MM.1S (cell line): Measurements from ENCODE around the gene ZNF283.

Experiments
- DNase-seq: peaks from one replicate; pipeline ENCODE4 v3.0.0-alpha.2; 2015
- H2AFZ ChIP-seq: fragments of 300-600 bp; sonication (generic); 2 replicates; pipeline ENCODE4 v1.6.0; 2016; ENCODE audit warnings: antibody characterized with exemption, low read length
- H3F3A ChIP-seq: fragments of 300-600 bp; sonication (generic); 2 replicates; pipeline ENCODE4 v1.6.1; 2016; ENCODE audit warnings: mild to moderate bottlenecking, antibody characterized with exemption, low read length, moderate library complexity, mixed read lengths; ENCODE audit not compliant: insufficient read depth
- H3K27ac ChIP-seq: fragments of 300-600 bp; sonication (generic); 2 replicates; pipeline ENCODE4 v1.5.1; 2016; ENCODE audit warnings: mild to moderate bottlenecking, low read length
- H3K27me3 ChIP-seq: fragments of 300-600 bp; sonication (generic); replicated peaks from 2 replicates; pipeline ENCODE4 v1.6.0; 2016; ENCODE audit warnings: low read length; ENCODE audit not compliant: insufficient read depth
- H3K36me3 ChIP-seq: fragments of 300-600 bp; sonication (generic); replicated peaks from 2 replicates; pipeline ENCODE4 v1.6.1; 2016; ENCODE audit warnings: mild to moderate bottlenecking, low read length, mixed read lengths; ENCODE audit not compliant: insufficient read depth
- H3K4me1 ChIP-seq: fragments of 300-600 bp; sonication (generic); 2 replicates; pipeline ENCODE4 v1.6.1; 2016; ENCODE audit warnings: low read length, mixed read lengths
- H3K4me2 ChIP-seq: fragments of 300-600 bp; sonication (generic); 2 replicates; pipeline ENCODE4 v1.6.0; 2016; ENCODE audit warnings: low read depth, low read length
- H3K4me3 ChIP-seq: fragments of 300-600 bp; sonication (generic); 2 replicates; pipeline ENCODE4 v1.5.1; 2016; ENCODE audit warnings: low read length, mixed read lengths
- H3K79me2 ChIP-seq: fragments of 300-600 bp; sonication (generic); 2 replicates; pipeline ENCODE4 v1.6.1; 2016; ENCODE audit warnings: mixed run types, low read length, mixed read lengths
- H3K9ac ChIP-seq: fragments of 300-600 bp; sonication (generic); 2 replicates; pipeline ENCODE4 v1.6.1; 2016; ENCODE audit warnings: low read length, mixed read lengths
- H3K9me2 ChIP-seq: fragments of 300-600 bp; sonication (generic); replicated peaks from 2 replicates; pipeline ENCODE4 v1.6.1; 2016; ENCODE audit warnings: mild to moderate bottlenecking, low read length, mixed read lengths; ENCODE audit not compliant: insufficient read depth
- H3K9me3 ChIP-seq: fragments of 300-600 bp; sonication (generic); replicated peaks from 2 replicates; pipeline ENCODE4 v1.6.1; 2016; ENCODE audit warnings: mild to moderate bottlenecking, low read length, mixed read lengths; ENCODE audit not compliant: insufficient read depth
- H4K20me1 ChIP-seq: fragments of 300-600 bp; sonication (generic); 2 replicates; pipeline ENCODE4 v1.6.1; 2016; ENCODE audit warnings: mild to moderate bottlenecking, low read length, moderate library complexity, mixed read lengths; ENCODE audit not compliant: insufficient read depth
- CTCF ChIP-seq: fragments of 300-600 bp; sonication (generic); IDR thresholded peaks from 2 replicates; pipeline ENCODE4 v1.5.1; 2016; ENCODE audit warnings: antibody characterized with exemption, low read length, mixed read lengths
- EZH2 ChIP-seq: fragments of 300-600 bp; sonication (generic); optimal IDR thresholded peaks from 2 replicates; pipeline ENCODE3; 2017; ENCODE audit warnings: low read depth, mild to moderate bottlenecking, antibody characterized with exemption, low read length, mixed read lengths
- EZH2phosphoT487 ChIP-seq: fragments of 300-600 bp; sonication (generic); IDR thresholded peaks from 2 replicates; pipeline ENCODE4 v1.6.1; 2018; ENCODE audit warnings: antibody characterized with exemption, low read length

Gene ZNF283

DNA sequence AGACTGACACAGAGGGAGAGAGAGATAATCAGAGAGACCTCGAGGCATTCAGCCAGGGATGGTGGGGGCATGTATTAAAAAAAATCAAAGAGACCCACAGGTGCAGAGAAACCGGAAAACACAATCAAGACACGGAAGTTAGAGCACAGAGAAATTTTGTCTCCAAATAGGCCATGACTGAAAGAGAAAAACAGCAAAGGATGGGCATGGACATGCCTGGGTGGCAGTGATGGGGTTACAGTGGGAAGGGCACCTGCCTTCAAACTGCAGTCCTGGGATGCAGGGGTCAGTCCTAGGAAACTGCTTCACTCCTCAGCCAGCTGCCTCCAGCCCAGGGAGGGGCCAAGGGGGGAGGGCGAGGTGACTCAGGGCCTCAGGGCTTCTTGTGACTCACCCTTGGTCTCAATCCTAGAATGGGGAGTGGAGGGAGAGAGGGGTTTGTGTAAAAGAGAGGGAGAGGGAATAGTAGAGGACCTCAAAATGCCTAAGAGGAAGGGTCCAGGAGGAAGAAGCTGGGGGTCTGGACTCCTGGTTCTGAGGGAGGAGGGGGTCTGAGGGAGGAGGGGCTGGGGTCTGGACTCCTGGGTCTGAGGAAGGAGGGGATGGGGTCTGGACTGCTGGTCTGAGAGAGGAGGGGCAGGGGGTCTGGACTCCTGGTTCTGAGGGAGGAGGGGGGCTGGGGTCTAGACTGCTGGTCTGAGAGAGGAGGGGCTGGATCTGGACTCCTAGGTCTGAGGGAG is 42.7 kb upstream of the ZNF283 start:
- Histone ChIP-seq H3K9ac (peak overlapping the region; percentile 48), H3K9me2 (no peaks in the 10 kb centered on the region), H3K9me3 (no peaks in the 10 kb centered on the region), H3K4me1 (peaks cover 16% of the 10 kb centered on the region), H3K36me3 (no peaks in the 10 kb centered on the region), H3K4me2 (peak overlapping the region; percentile 62; the same call in 1 of the 2 replicates), H3F3A (0 out of 2 replicates have a peak, but pooled peaks cover 7% of the 10 kb centered on the region), H2AFZ (peak overlapping the region; percentile 82), H3K27me3 (no peaks in the 10 kb centered on the region; the same call in 1 of the 2 replicates), H3K27ac (peak overlapping the region; percentile 60), H4K20me1 (no peaks in the 10 kb centered on the region), H3K4me3 (peak overlapping the region; percentile 6; the same call in 1 of the 2 replicates), H3K79me2 (no peaks in the 10 kb centered on the region)
- peak; percentile 37 for DNase-seq
- TF ChIP-seq EZH2phosphoT487 (no peak), CTCF (no peak), EZH2 (no peak)

DNA sequence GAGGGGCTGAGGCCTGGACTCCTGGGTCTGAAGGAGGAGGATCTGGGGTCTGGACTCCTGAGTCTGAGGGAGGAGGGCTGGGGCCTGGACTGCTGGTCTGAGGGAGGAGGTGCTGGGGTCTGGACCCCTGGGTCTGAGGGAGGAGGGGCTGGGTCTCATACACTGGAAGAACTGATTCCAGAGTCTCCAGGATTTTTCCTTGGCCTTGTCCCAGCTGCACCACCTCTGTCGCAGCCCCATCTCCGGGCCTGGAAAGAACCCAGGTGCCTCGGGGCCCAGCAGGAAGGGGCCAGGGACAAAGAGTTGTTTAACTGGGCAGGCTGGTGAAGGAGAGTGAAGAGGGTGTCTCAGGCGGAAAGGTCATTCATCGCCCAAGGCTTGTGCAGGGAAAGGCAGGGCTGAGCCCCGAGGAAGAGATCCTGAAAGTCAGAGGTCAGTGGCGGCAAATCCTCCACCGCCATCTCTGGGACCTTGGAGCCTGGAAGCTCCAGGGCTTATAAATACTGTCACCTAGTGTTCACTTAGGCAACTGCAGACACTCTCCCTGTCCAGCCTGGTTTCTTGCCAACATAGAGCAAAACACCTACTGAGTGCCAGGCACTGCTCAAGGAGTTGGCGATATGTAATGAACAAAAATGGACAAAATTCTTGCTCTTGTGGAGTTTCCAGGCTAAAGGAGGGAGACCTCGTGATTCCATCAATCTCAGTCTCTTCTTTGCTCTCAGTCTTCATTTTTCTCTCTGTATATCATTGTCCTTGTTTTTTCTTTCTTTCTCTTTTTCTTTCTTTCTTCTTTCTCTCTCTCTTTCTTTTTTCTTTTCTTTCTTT is 41.9 kb upstream of the ZNF283 start:
- Histone ChIP-seq H3K9ac (peak overlapping the region; percentile 48), H3K27ac (peak overlapping the region; percentile 60; the same call in 1 of the 2 replicates), H3K4me1 (peaks cover 16% of the 10 kb centered on the region), H3F3A (0 out of 2 replicates have a peak, but pooled peaks cover 7% of the 10 kb centered on the region), H4K20me1 (no peaks in the 10 kb centered on the region), H3K4me3 (peak overlapping the region; percentile 17; the same call in 1 of the 2 replicates), H3K9me2 (no peaks in the 10 kb centered on the region), H3K4me2 (peak overlapping the region; percentile 62), H3K36me3 (no peaks in the 10 kb centered on the region), H2AFZ (peak overlapping the region; percentile 82), H3K9me3 (no peaks in the 10 kb centered on the region), H3K27me3 (no peaks in the 10 kb centered on the region; the same call in 1 of the 2 replicates), H3K79me2 (no peaks in the 10 kb centered on the region)
- TF ChIP-seq EZH2phosphoT487 (no peak), EZH2 (no peak), CTCF (peak; percentile 98)
- DNase-seq, result peak; percentile 79

DNA sequence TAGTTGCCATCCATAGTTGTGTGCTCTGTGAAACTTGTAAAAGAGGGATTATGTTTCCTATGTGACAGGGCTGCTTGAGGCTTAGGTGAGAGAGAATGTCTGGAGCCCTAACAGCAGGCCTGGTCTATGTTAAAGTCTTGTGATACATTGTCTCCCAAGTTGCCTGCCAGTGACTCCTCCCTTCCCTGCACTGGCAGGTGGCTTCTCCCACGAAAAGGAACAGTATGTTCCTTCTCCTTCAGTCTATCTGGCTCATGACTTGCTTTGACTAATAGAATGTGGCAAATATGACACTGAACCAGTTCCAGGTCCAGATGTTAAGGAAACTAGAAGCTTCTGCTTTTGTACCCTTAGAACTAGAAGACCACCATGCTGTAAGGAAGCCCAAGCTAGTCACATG is 40.5 kb upstream of the ZNF283 start:
- DNase-seq, result no peak

More for the DNA sequence above, 40.5 kb upstream of the ZNF283 start:
- H3F3A ChIP-seq, result 0 out of 2 replicates have a peak, but pooled peaks cover 7% of the 10 kb centered on the region
- no peak for TF ChIP-seq CTCF
- no peak for TF ChIP-seq EZH2
- TF ChIP-seq EZH2phosphoT487, result no peak
- H3K79me2 ChIP-seq, result no peaks in the 10 kb centered on the region
- H3K9me3 ChIP-seq, result no peaks in the 10 kb centered on the region
- H3K4me2 ChIP-seq, result no peak overlapping the region
- H2AFZ ChIP-seq, result no peak overlapping the region
- H3K4me1 ChIP-seq, result peaks cover 16% of the 10 kb centered on the region
- H3K4me3 ChIP-seq, result no peak overlapping the region
- no peak overlapping the region for H3K9ac ChIP-seq
- no peaks in the 10 kb centered on the region for H4K20me1 ChIP-seq
- H3K9me2 ChIP-seq, result no peaks in the 10 kb centered on the region
- H3K27me3 ChIP-seq, result no peaks in the 10 kb centered on the region; the same call in 1 of the 2 replicates
- no peaks in the 10 kb centered on the region for H3K36me3 ChIP-seq
- H3K27ac ChIP-seq, result no peak overlapping the region
